Cerebellar nuclear complex (tissue), 1 donor: ENCODE results near the gene NRIP2.

Experiments
- DNase-seq, 2 experiments: peaks; one replicate each; lab custom pipeline; 2025; lab: John Stamatoyannopoulos, UW

NRIP2 gene

DNA sequence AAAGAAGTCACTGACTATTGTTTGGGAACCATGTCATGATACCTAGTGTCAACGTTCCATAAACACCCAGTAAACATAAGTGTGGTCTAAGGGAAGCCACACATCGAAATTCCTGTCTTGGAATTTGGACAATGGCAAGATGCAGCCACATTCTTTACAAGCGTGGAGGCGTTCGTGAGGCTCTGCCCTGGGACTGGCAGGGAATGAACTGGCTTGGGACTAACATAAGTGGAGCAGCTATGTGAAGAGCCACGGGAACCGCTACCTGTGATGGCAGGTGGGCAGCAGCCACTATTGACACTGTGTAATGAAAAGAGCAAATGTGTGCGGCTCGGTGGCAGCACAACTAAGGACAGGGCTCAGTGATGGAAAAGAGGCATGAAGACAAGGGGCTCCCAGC is 10.0 kb upstream of the NRIP2 start:
- DNase-seq, result no peak

GRCh38 chr12:2842948-2843347 is 8.1 kb upstream of the NRIP2 start:
- DNase-seq, result no peak

DNA sequence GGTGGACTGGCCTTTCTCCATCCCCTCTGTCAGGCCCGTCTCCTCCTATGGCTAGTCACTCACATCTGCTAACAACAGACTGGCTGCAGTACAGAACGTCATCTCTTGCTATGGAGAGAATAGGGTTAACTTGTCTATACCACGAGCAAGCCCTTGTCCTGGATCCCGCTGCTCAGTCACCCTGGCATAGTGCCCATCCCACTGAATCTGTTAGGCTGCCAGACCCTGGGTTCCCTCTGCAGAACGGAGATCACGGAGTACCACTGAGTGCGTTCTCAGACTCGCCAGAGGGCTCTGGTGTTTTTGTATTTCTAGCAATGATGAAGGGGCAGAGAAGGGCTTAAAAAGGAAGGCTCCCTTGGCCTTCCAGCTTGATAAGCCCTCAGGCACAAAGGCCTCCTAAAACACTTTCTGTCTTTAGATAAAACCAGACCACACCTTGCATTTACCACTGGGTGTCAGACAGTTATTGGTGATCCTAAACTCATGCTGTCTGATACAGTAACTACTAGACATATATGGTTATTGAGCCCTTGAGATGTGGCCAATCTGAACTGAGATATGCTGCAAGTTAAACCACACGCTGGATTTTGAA is 6.3 kb upstream of the NRIP2 start:
- no peak for DNase-seq

GRCh38 chr12:2836574-2836973 is 1.7 kb upstream of the NRIP2 start:
- DNase-seq, result no peak

- no peak for DNase-seq
Observed at GRCh38 chr12:2835691-2836403, 1.0 kb upstream of the NRIP2 start.

DNA sequence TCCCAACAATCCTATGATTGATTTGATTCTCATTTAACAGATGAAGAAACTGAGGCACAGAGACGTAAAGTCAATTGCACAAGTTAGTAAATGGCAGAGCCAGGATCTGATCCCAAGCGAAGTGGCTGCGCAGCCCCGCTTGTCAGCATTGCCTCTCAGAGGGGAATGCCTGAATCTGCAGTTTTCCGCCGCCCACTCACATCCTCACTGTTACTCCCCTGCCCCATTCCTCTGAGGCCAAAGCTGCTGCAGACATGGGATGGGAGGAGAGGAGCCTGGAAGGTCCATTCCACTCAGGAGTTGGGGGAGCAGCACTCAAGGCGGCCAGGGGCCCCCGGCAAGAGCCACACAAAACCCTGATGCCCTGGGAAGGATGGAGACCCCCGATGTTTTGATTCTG is 1.0 kb downstream of the NRIP2 start:
- DNase-seq, result no peak

DNA sequence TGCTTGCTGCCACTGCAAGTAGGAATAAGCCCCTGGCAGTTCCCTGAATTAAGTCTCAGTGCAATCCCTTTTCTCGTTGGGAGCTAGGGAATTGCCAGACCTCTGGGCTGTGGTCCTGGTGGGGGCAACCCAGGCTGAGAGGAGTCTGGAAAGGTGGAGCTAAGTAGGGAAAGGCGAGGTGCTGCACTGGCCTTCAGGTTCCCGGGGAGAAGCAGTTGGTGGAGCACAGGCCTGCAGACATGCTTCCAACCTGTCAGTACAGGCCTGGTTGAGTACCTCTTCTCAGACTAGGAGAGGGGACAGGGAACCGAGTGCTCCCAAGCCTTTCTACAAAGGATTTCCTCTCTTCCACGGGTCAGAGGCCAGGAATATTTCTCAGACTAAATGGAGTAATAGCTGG is 1.5 kb downstream of the NRIP2 start:
- DNase-seq, result peak; percentile 39 to 42

GRCh38 chr12:2832550-2833127 is 2.2 kb downstream of the NRIP2 start:
- no peak for DNase-seq

DNA sequence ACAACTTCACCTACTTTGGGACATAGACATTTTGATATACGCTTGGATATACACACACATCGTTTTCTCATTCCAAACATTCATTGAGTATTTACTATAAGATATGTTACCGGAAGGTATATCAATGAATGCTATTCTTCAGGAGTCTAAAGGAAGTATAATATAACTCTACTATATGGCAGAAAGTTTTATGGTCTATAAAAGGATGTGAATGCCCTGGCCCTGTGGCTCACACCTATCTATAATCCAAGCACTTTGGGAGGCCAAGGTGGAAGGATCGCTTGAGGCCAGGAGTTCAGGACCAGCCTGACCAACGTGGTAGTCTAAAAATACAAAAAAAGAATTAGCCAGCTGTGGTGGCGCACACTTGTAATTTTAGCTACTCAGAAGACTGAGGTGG is 5.6 kb downstream of the NRIP2 start:
- DNase-seq, result no peak

- no peak for DNase-seq
Observed at GRCh38 chr12:2826721-2827515, 7.9 kb downstream of the NRIP2 start.

- no peak for DNase-seq
Observed at GRCh38 chr12:2826036-2826435, 8.8 kb downstream of the NRIP2 start.

DNA sequence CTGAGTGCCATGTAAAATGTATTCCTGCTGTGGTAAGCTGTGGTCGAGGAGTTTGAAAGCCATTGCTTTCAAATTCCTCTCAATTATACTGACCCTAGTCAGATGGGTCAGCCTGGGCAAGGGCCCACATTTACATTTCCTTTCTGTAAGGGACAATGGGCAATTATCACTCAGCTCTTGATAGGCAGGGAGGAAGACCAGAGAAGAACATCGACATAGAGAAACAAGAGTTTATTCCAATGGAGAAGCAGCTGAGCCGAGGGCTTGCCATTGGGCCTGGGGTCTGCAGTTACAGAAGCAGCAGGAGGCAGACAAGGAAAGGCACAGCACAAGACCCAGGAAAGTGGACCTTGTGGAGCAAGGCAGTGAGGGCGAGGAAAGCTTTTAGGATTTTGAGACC is 9.7 kb downstream of the NRIP2 start:
- no peak for DNase-seq

DNA sequence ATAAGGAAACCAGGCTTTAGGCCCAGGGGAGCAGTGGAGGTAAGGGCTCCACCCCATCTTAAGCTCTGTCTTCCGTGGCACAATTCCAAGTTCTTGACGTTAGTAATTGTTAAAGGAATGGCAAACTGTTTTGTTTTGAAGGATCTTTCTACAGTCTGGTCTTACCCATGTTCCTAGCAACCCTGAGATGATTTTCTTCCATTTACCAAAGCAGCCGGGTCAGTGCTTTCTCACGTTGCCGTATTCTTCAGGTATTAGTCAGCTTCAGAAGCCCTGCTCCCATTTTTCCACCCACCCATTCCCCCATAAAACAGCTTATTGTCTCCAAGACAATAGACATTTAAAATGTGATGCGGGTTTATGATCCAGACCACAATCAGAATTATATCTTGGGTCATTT is 10.3 kb downstream of the NRIP2 start:
- DNase-seq, result no peak

GRCh38 chr12:2823483-2823882 is 11.4 kb downstream of the NRIP2 start:
- DNase-seq, result no peak

- no peak for DNase-seq
Observed at GRCh38 chr12:2820432-2820831, 14.4 kb downstream of the NRIP2 start.

DNA sequence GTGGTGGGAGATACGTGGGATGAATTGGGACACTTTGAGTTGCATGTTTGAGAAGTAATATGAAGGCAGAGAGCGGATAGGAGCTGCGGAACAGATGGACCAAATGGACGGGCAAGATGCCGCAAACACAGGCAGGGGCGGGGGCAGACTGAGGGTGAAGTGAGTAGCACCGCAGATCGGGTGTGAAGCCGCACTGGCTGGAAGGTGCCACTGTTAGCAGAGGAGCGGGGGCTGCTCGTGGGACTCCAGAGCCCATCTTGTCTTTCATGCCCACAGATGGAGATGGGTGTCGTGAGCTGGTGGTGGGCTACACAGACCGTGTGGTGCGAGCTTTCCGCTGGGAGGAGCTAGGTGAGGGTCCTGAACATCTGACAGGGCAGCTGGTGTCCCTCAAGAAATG is 15.0 kb downstream of the NRIP2 start:
- no peak for DNase-seq

- no peak for DNase-seq
Observed at GRCh38 chr12:2813214-2814185, 21.3 kb downstream of the NRIP2 start.

DNA sequence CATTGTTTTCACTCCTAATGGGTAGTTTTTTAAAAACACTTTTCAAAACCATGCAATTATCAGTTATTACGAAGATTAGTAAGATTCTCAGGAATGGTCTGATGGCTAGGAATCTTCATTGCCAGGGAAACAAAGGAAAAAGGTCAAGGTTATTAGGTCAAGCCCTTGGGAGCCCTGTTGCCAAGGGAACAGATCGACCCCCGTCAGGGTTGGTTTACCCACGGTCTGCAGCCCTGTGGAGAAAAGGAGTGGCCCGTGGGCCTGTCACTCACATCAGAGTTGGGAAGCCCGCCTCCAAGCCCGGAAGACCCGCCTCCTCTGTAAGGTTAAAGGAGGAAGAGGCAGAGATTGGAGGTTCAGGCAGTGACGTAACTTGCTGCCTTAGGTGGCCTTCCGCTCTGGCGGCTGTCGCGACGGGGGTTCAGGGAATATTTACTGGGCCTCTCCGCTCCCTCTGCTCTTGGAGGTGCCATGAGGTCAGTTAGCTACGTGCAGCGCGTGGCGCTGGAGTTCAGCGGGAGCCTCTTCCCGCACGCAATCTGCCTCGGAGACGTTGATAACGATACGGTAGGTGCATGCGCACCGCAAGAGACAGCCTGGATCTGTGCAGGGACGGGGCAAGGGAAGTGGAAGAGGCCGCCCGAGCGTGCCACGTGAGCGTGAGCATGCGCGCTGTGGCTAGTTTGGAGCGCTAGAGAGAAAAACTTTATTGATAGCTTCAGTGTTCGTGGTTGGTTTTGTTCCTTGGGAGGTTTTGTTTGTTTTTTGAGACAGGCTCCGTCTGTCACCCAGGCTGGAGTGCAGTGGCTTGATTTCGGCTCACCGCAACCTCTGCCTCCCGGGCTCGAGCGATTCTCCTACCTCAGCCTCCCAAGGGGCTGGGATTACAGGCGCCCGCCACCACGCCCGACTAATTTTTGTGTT is 22.3 kb downstream of the NRIP2 start, which contains the start of gene ITFG2:
Gene ITFG2, plus strand, starts transcription at position 379 of the 924 bp plus-strand sequence. Its CDS starts 93 bp downstream, at position 472.
- peak; percentile 97 to 99 for DNase-seq

GRCh38 chr12:2811801-2812200 is 23.0 kb downstream of the NRIP2 start:
- no peak for DNase-seq

GRCh38 chr12:2806700-2807099 is 28.1 kb downstream of the NRIP2 start:
- no peak for DNase-seq
